GM13977 (cell line): ENCODE results near the gene SMTN.

ENCODE experiments used
- DNase-seq: peaks from one replicate; pipeline ENCODE4 v3.0.0; 2012; ENCODE audit warnings: low spot score
- in situ Hi-C: fragments of 300-500 bp; cut with MboI; formaldehyde crosslinking; loops from one replicate; pipeline ENCODE4 v1.12.0; 2022; ENCODE audit warnings: low sequenced_read_pairs, low pct_unique_long_range_greater_than_20kb, mixed read lengths, inconsistent platforms; ENCODE audit not compliant: unreplicated experiment
- TF ChIP-seq, protein P1 (sequence below): IDR thresholded peaks from 2 replicates; pipeline ENCODE4 v1.5.1; 2012; ENCODE audit warnings: mild to moderate bottlenecking, control low read depth; ENCODE audit not compliant: insufficient read depth; ENCODE audit errors: extremely low read depth, missing control alignments

The SMTN gene

DNA sequence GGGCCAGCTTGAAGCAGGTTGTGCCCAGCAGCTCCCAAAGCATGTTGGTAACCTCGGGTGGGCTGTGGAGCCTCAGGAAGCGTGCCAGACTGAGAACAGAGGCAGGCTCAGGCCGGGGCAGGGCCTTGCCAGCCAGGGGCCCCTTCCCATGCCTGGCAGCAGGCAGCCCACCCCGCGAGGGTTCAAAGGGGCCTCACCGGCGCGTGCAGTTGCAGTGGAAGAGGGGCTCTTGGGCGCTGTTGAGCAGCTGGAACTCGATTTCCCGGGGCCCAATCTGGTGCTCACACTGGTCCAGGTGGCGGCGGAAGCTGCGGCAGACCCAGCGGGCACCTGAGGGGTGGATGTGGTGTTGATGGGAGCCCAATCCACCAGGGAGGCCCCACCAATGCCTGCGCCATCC lies 55.6 kb downstream of the SMTN start:
- TF ChIP-seq, protein P1, sequence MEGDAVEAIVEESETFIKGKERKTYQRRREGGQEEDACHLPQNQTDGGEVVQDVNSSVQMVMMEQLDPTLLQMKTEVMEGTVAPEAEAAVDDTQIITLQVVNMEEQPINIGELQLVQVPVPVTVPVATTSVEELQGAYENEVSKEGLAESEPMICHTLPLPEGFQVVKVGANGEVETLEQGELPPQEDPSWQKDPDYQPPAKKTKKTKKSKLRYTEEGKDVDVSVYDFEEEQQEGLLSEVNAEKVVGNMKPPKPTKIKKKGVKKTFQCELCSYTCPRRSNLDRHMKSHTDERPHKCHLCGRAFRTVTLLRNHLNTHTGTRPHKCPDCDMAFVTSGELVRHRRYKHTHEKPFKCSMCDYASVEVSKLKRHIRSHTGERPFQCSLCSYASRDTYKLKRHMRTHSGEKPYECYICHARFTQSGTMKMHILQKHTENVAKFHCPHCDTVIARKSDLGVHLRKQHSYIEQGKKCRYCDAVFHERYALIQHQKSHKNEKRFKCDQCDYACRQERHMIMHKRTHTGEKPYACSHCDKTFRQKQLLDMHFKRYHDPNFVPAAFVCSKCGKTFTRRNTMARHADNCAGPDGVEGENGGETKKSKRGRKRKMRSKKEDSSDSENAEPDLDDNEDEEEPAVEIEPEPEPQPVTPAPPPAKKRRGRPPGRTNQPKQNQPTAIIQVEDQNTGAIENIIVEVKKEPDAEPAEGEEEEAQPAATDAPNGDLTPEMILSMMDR, result no peak

DNA sequence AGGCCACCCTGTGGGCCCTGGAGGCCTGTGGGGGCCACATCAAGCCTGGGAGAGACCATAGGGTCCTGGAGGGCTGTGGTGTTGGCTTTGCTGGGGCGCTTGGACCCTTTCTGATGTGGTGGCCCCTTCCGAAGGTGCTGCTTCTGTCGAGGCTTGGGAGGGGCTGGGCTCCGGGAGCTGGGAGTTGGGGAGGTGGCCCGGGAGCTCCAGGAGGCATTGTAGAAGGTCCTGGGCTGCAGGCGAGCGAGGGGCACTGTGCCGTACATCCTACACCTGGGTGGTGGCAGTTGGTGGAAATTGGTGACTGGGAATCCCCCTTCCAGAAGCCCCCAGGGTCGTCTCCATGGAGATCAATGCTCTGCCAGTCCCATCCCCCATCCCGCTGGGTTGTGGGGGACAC lies 56.6 kb downstream of the SMTN start:
- TF ChIP-seq, protein P1, result no peak
- no peak for DNase-seq
- in situ Hi-C loops, result no loop called here

More for the DNA sequence above, 55.6 kb downstream of the SMTN start:
- no peak for DNase-seq
- in situ Hi-C loops, result no loop called here

DNA sequence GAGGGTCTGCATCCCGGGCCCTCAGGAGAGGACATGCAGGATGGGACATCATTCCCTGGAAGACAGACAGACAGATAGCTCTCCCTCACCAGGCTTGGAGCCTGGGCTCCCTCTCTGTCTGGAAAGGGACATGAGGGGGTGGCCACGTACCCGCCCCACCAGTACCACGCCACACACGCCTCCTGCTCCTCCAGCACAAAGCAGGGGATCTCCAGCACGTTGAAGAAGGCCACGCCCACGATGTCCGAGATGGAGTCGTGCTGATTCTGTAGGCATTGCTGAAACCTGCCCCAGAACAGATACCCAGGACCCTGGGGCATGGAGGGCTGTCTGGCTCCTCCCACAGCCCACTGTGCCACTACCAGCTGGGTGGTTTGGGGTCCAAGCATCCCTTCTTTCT lies 57.0 kb downstream of the SMTN start:
- DNase-seq, result no peak
- in situ Hi-C loops, result no loop called here
- TF ChIP-seq, protein P1, result no peak

DNA sequence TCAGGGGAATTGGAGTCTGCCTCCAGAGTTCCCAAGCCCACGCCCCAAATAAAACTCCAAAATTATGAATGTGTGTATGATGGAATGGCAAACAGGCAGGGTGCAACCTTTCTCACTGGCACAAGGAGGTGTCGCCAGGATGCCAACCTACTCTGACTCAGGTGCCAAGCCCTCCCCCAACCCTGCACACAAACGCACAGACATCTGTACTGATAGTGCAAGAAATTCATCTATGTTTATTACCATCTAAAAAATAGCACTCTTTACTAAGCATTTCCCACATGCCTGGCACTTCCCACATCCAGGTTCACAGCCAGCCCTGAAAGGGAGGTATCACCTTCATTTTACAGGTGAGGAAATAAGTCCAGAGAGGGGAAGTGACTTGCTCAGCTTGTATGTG lies 57.9 kb downstream of the SMTN start:
- no peak for DNase-seq
- TF ChIP-seq, protein P1, result no peak
- in situ Hi-C loops, result no loop called here

DNA sequence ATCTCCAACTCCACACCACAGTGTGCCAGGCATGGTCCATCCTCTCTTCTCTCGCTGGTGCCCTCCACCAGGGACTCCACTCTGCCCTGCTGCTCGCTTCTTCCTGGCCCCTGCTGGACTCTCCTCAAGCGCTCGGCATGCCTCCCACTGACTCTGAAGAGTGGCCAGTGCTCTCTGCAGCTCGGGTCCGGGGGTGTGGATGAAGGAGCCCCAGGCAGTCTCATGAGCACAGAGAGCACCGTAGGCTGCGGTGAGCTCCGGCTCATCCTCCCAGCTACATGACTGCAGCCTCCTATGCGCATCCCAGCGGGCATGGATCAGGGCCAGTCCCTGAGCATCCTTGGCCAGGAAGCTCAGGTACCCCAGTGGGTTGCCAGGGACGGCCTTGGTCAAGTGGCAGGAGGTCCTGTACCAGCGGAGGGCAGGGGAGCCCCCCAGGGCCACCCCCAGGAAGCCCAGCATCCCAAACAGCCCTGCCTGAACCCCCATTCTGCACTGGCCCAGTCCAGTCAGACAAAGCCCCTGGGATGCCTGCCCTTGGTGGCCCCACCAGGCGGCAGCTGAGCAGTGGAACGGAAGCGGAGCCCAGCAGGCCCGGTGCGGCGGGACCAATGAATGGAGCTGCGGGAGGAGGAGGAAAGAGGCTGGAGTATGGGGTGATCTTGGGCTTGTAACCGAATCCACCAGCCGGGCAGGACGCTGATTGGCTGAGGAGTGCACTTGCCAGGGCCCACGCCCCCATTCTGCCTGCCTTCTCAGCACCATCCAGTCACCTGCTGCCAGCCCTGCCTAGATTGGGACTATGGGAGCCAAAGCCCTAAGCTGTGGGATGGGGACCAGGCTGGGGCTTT lies 59.0 kb downstream of the SMTN start, which contains the start of gene PLA2G3:
Gene PLA2G3, minus strand, starts transcription at position 643 of the 851 bp plus-strand sequence. Its CDS starts 154 bp downstream, at position 489.
- DNase-seq, result no peak
- TF ChIP-seq, protein P1, result no peak
- in situ Hi-C loops, result no loop called here

DNA sequence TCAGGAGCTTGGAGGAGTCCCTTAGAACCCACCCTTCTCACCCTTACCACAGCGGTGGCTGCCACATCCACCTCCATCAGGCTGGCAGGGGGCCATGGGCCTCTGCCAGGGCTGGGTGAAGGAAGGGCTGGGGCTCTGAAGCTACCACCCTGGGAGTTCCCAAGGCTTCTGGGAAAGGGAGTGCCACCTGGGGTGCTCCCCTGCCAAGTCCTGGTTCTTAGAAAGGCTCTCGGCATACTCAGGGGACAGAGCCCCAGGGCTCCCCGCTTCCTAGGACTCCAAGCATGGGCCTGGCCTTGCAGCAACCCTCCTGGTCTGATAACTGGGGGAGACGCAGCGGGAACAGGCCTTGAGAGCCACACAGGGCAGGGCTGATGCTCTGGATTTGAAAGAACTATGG lies 59.6 kb downstream of the SMTN start:
- in situ Hi-C loops, result no loop called here
- TF ChIP-seq, protein P1, result no peak
- DNase-seq, result no peak
